ENCODE measurements around the gene TMPRSS6.
"Not testable (repeated sequence)": the region's sequence is repeated elsewhere in the genome, so short reads cannot be mapped to it uniquely, and the experiment has no call there.

TMPRSS6 gene

GRCh38 chr22:37084385-37084784, 25.1 kb downstream of the TMPRSS6 start:
- no peak for DNase-seq

DNA sequence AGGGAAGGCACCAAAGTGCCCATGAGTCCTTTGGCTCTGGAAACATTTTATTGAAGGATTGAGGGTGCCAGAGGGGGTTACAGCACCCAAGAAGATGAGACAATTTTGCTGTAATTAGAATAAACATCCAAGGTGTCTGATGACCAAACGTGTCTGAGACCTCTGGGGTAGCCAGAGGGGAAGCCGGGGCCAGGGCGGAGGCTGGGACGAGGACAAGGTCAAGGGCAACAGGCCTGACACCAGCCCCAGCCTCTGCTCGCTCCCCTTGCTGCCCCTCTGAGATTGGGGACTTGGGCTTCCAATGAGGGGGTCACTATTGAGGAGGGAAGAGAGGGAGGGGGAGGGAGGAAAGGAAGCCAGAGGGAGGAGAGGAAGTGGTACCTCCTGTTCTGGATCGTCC, 25.6 kb downstream of the TMPRSS6 start:
- DNase-seq = no peak

GRCh38 chr22:37082251-37082873, 27.2 kb downstream of the TMPRSS6 start:
- DNase-seq = no peak

- no peak for DNase-seq
These were observed 28.7 kb downstream of the TMPRSS6 start for GRCh38 chr22:37080838-37081237.

GRCh38 chr22:37080438-37080837, 29.1 kb downstream of the TMPRSS6 start:
- DNase-seq = no peak

DNA sequence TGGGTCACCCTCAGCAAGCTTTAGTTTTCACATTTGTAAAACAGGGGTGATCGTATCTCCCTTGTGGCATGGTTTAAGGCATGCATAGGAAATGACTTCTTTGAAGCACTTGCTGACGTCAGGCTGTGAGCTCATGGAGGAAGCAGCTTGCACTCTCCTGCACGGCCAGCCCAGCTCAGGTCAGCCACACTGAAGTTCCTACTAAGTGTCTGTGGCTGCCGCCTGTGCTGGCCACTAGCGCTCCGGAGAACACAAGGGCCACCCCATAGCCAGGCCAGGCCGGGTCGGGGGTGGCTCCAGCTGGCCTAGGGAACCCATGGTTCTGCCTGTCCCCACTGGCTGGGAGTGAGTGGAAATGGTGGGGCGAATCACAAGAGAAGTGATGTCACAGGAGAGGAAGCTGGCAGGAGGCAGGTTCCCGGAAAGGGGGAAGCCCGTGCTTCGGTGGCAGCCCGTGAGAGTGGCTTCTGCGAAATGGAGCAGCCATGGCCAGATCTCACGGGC, 29.8 kb downstream of the TMPRSS6 start:
- peak; percentile 55 for DNase-seq

- no peak for DNase-seq
These were observed 30.4 kb downstream of the TMPRSS6 start for GRCh38 chr22:37079158-37079557.

GRCh38 chr22:37077802-37078448, 31.6 kb downstream of the TMPRSS6 start:
- DNase-seq = peak; percentile 90

DNA sequence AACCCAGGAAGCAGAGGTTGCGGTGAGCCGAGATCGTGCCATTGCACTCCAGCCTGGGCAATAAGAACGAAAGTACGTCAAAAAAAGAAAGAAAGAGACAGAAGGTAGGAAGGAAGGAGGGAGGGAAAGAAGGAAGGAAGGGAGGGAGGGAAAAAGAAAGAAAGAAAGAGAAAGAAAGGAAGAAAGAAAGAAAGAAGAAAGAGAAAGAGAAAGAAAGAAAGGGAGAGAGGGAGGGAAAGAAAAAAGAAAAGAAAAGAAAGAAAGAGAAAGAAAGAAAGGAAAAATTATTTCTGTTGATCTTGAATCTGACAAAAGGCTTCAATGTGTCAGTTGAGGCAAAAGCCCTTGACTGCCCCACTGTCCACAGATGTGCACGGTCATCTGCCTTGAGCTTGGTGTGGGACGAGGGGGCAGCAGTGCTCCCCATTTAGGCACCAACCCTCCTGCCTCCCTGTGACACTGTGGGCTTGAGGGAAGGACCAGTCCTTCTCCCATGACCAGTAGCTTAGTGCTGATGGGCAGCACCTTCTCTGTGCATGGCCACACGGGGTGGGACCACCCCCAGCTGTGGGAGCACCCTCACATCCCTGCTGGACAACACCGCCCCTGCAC, 33.6 kb downstream of the TMPRSS6 start:
- no peak for DNase-seq

DNA sequence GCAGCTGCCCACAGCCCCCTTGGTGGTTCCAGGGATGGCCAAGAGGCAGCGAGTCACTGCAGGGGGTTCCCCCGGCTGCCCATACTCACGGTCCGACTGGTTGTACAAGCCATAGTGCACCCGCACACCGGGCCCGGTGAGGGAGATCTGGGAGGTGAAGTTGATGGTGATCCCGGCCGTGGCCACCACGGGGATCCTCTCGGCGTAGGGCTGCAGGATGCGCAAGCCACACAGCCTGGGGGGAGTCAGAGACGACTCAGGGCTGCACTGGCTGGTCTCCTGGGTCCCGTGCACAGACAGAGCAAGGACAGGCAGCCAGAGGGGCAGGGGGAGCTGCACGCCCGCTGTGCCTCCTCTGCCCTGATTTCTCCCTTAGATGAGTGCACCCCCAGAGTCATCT, 34.5 kb downstream of the TMPRSS6 start:
- no peak for DNase-seq

DNA sequence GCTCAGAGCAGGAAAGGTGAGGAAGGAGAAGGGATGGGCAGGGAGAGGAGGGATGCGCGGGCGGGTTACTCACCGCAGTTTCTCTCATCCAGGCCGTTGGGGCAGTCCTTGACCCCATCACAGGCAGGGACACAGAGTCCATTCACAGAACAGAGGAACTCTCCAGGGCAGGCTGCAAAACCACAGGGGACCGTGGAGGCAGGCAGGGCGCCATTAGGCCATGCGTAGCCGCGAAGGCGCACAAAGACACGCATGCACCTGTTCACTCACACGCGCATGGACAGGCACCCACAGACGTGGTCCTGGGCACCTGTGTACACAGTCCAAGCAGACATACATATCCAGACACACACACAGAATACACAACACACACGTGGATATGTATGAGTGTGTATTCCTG, 35.0 kb downstream of the TMPRSS6 start:
- DNase-seq = no peak

GRCh38 chr22:37072673-37073072, 36.8 kb downstream of the TMPRSS6 start:
- DNase-seq = no peak

GRCh38 chr22:37071850-37072592, 37.5 kb downstream of the TMPRSS6 start:
- not testable (repeated sequence) for DNase-seq

DNA sequence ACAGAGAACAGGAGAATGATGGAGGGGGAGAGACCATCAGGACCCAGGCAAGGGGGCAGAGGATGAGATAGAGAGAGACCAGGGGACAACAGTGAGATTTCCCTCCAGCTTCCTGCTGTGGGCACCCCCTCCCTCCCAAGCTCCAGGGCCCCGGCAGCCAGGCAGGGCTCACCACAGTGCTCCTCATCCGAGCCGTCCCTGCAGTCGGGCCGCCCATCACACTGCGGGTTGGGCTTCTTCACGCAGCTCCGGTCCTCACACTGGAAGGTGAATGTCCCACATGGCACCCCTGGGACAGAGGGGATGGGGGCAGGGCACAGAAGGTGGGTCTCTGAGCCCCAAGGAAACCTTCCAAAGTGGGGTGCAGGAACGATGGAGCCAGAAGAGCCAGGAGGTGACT, 38.8 kb downstream of the TMPRSS6 start:
- no peak for DNase-seq

DNA sequence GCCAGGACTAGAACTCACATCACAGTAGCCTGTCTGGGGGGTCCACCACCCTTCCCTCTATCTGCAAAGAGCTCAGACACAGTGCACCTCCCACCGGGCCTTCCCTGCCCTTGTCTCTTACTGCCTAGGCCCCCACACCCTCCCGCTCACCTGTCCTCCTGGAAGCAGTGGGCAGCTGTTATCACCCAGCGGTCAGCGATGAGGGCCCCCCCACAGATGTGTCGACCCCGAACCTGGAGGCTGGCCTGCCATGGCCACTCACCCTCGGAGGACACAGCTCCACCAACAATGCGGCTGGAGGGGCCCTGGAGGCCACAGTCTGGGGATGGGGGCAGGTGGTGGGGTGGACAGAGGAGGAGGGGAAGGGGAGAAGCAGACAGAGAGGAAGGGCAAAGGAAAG, 39.2 kb downstream of the TMPRSS6 start:
- no peak for DNase-seq

- DNase-seq = no peak
These were observed 39.8 kb downstream of the TMPRSS6 start for GRCh38 chr22:37069719-37070118.

- DNase-seq = no peak
These were observed 40.2 kb downstream of the TMPRSS6 start for GRCh38 chr22:37069319-37069718.

DNA sequence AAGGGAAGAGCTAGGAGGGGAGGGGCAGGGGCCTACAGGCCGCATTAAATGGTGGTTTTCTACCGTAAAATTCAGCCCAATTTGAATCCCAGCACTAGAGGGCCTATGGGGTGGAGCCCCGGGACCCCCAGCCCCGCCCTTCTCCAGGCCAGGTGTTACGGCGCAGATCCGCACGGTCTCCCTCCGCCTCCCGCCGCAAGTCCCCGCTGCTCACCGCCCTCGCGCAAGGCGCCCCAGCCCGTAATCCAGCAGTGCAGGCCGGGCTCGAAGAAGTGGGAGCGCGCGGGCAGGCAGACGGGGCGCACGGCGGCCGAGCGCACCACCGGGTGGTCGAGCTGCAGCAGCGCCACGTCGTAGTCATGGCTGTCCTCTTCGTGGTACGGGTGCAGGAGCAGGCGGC, 40.7 kb downstream of the TMPRSS6 start:
- DNase-seq = no peak

DNA sequence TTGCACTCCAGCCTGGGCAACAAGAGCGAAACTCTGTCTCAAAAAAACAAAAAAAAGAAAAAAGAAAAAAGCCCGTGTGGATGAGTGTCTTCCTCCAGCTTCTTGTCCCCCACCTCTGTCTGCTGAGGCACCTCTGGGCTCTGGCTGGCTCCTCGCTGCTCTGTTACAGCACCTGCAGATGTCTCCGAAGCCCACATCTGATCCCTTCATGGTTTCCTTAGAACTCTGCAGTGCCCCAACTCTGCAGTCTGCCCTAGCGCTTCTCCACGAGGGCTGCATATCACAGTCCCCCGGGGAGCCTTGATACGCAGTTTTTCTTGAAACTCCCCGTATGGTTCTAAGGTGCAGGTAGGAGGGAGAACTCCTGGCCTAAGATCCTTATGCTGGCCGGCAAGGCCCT, 42.1 kb downstream of the TMPRSS6 start:
- no peak for DNase-seq

DNA sequence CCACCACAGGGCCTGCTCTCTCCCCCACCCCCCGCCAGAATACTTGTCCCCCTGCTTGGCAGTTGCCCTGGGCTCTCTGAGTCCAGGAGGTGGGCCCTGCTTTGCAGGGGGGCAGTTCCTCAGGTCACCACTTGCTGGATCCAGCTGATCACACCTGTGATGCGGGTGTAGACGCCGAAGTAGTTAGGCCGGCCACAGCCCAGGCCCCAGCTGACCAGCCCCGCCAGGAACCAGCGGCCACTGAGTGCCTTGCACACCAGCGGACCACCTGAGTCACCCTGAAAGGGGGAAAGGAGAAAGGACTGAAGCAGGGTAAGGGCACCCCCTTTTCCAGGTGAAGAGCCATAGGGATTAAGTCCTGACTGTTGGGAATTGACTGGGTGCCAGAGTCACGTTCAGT, 43.6 kb downstream of the TMPRSS6 start:
- no peak for DNase-seq

DNA sequence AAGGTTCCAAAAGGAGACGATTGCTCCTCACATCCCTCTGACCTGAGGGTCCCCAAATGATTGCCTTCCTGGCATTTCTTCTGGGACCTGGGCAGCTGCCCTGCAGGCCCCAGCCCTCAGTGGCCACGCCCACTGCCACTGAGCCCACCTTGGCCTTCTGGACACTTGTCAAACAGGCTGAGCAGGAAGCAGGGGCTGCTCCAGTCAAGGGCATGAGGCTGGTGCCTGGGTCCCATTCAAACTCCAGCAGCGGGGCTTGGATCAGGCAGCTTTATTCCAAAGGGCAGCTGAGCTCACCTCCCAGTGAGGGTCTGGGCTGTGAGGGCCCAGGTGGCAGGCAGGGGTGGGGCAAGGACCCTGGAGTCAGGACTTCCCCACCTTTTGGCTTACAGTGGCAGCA, 44.3 kb downstream of the TMPRSS6 start:
- no peak for DNase-seq

GRCh38 chr22:37064553-37064952, 45.0 kb downstream of the TMPRSS6 start:
- no peak for DNase-seq

Measured in stimulated activated CD4-positive, alpha-beta T cell treated with anti-CD3 and anti-CD28 coated beads, Interleukin-4, amount 100 ng/mL, for 1 hour (primary cell).